ENCODE data around the gene PDCL3.

PDCL3 gene

GRCh38 chr2:100611079-100612029, 48.6 kb downstream of the PDCL3 start:
- no peak for DNase-seq (ENCODE audit: low read depth in 3 of 3, low spot score in 1 of 3)

DNA sequence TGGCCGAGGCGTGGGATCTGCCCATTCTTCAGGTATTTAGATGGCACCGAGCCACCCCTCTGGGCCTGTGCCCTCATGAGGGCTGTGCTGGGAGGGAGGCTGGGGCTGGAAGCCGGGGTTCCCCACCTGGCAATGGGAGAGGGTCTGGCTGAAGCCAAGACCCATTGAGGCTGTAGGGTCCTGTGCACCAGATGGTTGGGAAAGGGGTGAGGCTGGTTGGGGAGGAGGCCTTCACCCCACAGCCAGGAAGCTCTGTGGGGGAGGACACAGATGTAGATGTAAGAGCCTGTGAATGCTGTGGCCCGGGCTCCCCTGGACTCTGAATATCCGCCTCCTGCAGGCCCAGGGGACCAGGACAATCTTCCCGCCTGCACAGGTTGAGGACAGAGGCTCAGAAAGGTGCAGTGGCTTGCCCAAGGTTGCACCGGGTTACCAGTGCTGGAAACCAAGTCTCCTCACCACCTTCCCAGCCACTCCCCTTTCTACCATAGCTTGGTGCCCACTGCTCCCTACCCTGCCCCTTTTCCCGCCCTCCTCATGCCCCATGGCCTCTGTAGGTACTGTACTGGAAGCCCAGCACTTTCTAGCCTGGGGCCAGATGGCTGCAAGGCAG, 49.7 kb downstream of the PDCL3 start:
- no peak for DNase-seq (ENCODE audit: low read depth in 3 of 3, low spot score in 1 of 3)

DNA sequence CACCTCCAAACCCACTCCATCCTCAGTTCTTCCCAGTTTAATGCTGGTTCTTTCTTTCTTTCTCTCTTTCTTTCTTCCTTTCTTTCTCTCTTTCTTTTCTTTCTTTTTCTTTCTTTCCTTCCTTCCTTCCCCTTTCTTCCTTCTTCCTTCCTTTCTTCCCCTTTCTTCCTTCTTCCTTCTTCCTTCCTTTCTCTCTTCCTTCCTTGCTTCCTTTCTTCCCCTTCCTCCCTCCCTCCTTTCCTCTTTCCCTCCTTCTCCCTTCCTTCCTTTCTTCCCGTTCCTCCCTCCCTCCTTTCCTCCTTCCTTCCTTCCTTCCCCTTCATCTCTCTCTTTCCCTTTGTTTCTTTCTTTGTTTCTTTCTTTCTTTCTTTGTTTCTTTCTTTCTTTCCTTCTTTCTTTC, 50.9 kb downstream of the PDCL3 start:
- DNase-seq (ENCODE audit: low read depth in 3 of 3, low spot score in 1 of 3) = no peak

DNA sequence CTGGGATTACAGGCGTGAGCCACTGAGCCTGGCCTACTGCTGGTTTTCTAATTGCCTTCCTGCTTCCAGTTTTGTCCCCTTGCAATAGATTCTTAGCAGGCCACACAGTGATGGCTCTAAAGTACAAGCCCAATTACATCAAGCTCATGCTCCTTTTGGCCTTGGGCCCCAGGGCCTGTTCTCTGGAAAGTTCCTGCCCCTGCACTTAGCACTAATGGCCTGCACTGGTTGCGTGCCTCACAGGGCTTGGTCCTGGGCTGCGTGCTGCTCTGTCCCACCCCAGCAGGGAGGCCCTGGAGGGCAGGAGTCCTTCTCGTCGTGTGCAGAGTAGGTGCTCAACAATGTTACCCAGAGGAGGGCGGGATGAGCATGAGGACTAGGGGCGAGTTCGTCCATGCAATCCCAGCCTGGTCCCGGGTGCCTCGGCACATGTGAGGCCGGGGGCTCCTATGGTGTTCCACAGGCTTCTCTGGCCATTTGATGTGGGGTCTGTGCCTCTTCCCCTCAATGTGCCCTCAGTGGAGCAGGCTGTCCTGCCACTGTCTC, 51.7 kb downstream of the PDCL3 start:
- no peak for DNase-seq (ENCODE audit: low read depth in 3 of 3, low spot score in 1 of 3)

- no peak for DNase-seq (ENCODE audit: low read depth in 3 of 3, low spot score in 1 of 3)
Observed at GRCh38 chr2:100615471-100615870, 52.7 kb downstream of the PDCL3 start.

DNA sequence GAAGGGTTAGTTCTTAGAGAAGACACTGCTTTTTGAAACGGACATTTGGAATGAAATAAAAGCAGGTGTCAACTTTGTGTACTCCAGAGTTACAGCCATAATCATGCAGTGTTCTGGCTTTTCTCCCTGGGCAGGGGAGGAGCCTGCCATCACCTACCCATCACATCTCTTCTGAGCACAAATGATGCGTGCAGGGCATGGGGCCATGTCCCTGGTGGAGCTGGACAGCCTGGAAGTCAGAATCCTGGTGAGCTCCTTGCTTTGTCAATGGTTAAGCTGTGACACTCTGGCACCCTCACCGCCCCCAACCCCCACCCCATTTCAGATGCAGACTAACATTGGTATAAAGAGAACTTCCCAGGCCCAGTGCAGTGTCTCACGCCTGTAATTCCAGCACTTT, 53.1 kb downstream of the PDCL3 start:
- DNase-seq (ENCODE audit: low read depth in 3 of 3, low spot score in 1 of 3) = no peak

DNA sequence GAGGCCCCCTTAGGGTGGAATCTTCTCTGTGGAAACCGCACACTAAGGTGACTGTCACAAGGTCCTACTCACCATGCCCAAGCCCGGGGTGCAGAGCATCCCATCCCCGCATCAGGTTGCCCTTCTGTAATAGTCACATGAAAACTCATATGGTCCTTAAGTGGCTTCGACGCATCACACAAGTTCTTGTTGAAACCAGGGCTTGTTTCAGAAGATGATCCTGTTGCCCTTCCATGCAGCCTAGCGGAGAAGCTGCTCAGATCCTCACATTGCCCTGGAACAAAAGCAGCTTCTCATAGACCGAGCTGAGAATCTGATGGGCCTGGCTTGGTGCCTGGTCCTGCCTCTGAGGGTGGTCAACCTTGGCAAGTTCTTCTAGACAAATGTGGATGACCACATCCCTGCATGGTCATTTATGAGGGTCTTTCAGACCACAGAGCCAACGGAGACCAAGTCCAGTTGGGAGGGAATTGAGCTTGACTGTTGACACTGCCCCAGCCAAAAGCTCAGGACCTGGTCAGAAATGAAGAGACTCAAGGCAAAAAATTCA, 54.1 kb downstream of the PDCL3 start:
- DNase-seq (ENCODE audit: low read depth in 3 of 3, low spot score in 1 of 3) = no peak

DNA sequence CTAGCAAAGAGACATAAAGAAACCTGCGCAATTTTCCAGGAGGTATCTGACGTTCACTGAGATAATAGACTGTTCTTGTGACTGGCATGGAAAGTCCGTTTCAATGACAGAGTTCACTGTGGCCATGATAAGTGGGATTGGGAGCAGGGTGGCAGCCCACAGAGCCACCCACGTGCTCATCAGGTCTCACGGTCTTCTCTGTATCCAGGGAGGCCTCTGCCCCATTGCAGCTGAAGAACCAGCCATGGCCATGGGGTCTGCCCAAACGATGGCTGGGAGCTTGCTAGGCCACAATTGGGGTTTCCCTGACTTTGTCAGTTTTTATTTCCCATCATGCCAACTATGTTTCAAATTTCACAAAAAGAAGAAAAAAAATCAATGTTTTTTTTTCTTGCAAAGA, 57.2 kb downstream of the PDCL3 start:
- no peak for DNase-seq (ENCODE audit: low read depth in 3 of 3, low spot score in 1 of 3)

- DNase-seq (ENCODE audit: low read depth in 3 of 3, low spot score in 1 of 3) = no peak
Observed at GRCh38 chr2:100620481-100620880, 57.7 kb downstream of the PDCL3 start.

DNA sequence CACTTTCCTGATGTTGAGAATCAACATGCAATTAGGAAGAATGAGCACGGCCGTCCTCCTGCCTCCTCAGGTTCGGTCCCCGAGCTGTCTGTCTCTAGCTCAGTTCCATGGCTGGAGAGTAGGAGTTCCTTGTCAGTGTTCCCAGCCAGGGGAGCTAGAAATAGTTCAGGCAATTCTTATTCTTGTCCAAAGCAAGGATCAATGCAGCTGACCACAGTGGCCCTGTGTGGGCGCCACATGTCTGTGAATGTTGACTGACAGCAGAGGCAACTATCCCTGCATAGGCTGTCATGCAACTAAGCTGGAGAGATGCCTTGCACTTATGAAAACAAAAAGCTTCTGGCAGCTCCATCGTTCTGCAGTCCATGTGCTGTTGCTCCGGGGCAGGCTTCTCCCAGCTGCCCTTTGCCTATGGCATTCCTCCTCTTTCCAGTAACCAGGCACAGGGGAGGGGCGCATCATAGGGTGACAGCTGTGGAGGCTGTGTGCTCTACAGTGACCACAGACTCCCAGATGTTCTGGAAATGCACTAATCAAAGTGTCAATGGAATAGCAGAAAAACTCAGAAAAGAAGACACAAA, 58.7 kb downstream of the PDCL3 start:
- DNase-seq (ENCODE audit: low read depth in 3 of 3, low spot score in 1 of 3) = no peak

- DNase-seq (ENCODE audit: low read depth in 3 of 3, low spot score in 1 of 3) = no peak
Observed at GRCh38 chr2:100623033-100623715, 60.4 kb downstream of the PDCL3 start.

DNA sequence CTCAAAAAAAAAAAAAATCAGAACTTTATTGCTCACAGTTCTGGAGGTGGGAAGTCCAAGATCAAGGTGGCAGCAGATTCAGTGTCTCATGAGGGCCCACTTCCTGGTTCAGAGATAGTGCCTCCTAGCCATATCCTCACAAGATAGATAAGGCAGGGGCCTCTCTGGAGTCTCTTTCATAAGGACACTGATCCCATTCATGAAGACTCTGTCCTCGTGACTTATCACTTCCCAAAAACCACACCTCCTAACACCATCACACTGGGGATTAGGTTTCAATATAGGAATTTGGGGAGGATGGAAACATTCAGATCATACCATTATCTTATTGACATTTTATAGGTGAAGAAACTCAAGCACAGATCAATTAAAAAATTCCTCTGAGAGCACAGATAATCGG, 61.1 kb downstream of the PDCL3 start:
- no peak for DNase-seq (ENCODE audit: low read depth in 3 of 3, low spot score in 1 of 3)

DNA sequence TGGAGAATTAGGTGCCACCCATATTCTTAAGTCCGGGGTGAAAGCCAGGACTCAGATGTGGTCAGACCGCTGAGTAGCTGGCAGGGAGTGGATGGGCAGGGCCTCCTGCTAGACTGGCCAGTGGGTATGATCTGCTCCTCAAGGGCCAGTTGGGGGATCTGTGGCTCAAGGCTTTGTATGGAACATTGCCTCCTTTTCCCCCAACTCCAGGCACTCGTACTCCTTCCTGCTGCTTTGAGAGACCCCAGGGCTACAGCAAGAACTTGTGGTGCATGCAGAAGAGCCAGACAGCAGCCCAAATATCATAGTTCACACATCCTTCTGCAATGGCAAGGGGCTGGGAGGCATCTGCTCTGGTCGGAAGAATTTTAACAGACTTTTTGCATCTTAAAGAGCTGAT, 61.7 kb downstream of the PDCL3 start:
- no peak for DNase-seq (ENCODE audit: low read depth in 3 of 3, low spot score in 1 of 3)

DNA sequence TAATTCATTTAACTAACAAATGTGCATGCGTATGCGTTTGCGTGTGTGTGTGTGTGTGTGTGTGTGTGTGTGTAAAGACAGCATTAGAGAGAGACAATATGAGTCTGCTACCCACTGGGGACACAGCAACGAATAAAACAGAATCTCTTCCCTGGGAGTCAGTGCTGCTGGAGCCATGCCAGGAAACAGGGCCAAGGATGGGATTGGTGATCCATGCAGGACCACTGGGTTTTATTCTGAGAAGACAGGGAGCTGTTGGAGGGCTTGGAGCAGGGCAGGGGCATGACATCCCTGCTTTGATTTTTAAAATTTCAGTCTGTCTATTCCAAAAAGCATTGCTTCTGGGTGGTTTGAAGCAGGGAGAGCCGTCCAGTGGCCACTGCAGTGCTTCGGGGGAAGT, 62.9 kb downstream of the PDCL3 start:
- no peak for DNase-seq (ENCODE audit: low read depth in 3 of 3, low spot score in 1 of 3)

All from stimulated activated CD4-positive, alpha-beta T cell treated with anti-CD3 and anti-CD28 coated beads, TNF-alpha, amount 100 ng/mL, for 1 hour (primary cell).